ENCODE results near the gene TRAM2. TPM values are rescaled to one million over a fixed set of nuclear protein-coding genes. Genes with fewer than 3 reads are reported as not detected.

TRAM2 gene
- total RNA-seq, 1 experiment from 2014 or later = 21.3 TPM

DNA sequence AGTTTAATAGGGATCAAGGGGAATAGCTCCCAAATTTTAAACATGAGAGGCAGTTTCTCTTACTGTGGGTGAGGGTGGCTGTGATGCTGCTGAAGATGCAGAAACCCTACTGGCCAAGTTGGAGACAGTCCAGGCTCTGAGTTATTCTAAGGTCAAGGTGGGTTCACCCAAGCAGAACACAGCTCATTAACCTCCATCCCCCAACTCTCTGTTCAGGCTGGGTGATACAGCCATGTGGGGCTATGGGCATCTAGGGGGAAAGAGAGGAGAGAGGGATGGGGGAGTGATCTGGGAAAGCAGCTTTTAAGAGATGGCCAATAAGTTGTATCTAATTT lies 18.9 kb upstream of the TRAM2 start:
- H3K4me3 ChIP-seq (replicated peaks in 1 of 2; ENCODE audit: low read depth in 1 of 2, low read length in 2 of 2) = no peak overlapping the region
- BruUV-seq (replicated peaks) = no TSS peak

More for the DNA sequence above, 18.9 kb upstream of the TRAM2 start:
- ATAC-seq (no peak), DNase-seq (ENCODE audit: low read depth, low spot score) (no peak)
- H3K9me3 ChIP-seq (ENCODE audit: control insufficient read depth in 1 of 2, insufficient read depth in 1 of 2, low read depth in 1 of 2, low read length in 2 of 2) = no peaks in the 10 kb centered on the region
- H4K20me1 ChIP-seq (ENCODE audit: insufficient read depth) = no peaks in the 10 kb centered on the region
- H3K4me2 ChIP-seq (ENCODE audit: low read length) = no peak overlapping the region
- H2AFZ ChIP-seq (ENCODE audit: low read depth, low read length, poor library complexity, severe bottlenecking) = no peak overlapping the region
- no peaks in the 10 kb centered on the region for H3K9me2 ChIP-seq (ENCODE audit: insufficient read depth)
- intact Hi-C loops (cut with micrococcal nuclease) = loop anchor here (5.0 to 10.0 kb wide), 2 partner anchors 57 to 311 kb away; partner anchors contain the start of gene MCM3
- POLR2A ChIA-PET = interaction anchor here (1.2 kb wide), 1 partner anchor 91 kb away, joined by 3 read pairs; no protein-coding TSS in a partner anchor
- RAD21 ChIA-PET (ENCODE audit: low non-redundant PET in 1 of 2, low total read pairs in 2 of 2, uncharacterized antibody in 2 of 2, unreplicated experiment in 2 of 2) = interaction anchor here in 1 of 2 experiments (0.5 kb wide), 1 partner anchor 10 kb away, joined by 4 read pairs; no protein-coding TSS in a partner anchor
- no peaks in the 10 kb centered on the region for H3K79me2 ChIP-seq (ENCODE audit: insufficient read depth, low read length)
- peaks cover 0 to 19% of the 10 kb centered on the region in 2 experiments; a peak in 2 of 4 replicates for H3K4me1 ChIP-seq (ENCODE audit: control insufficient read depth in 1 of 2, insufficient read depth in 2 of 2, low read length in 2 of 2)
- no peak overlapping the region for H3K9ac ChIP-seq (ENCODE audit: low read length)
- H3K27me3 ChIP-seq (ENCODE audit: insufficient read depth, low read length) = no peaks in the 10 kb centered on the region
- CTCF ChIA-PET = no interaction called here
- no peak overlapping the region for H3K27ac ChIP-seq (ENCODE audit: low read depth, low read length)
- no peaks in the 10 kb centered on the region for H3K36me3 ChIP-seq (ENCODE audit: control insufficient read depth in 1 of 2, insufficient read depth in 2 of 2, low read length in 2 of 2)
- TF ChIP-seq ZFX (IDR thresholded peaks at IDR 0.05) (no peak), FOSL1 (IDR thresholded peaks at IDR 0.05; ENCODE audit: low read depth) (no peak), SP1 (IDR thresholded peaks at IDR 0.05; ENCODE audit: low read depth) (no peak), POLR2AphosphoS5 (IDR thresholded peaks at IDR 0.05; ENCODE audit: low read depth, low read length) (no peak), TCF7L2 (IDR thresholded peaks at IDR 0.05; ENCODE audit: borderline replicate concordance, extremely low read depth, insufficient read depth, insufficient read length) (no peak), CEBPB (IDR thresholded peaks at IDR 0.05; ENCODE audit: low read depth) (no peak), EGR1 (IDR thresholded peaks at IDR 0.05; ENCODE audit: low read depth) (no peak), EZH2phosphoT487 (IDR thresholded peaks at IDR 0.05; ENCODE audit: borderline replicate concordance) (no peak), JUND (IDR thresholded peaks at IDR 0.05) (no peak), SRF (IDR thresholded peaks at IDR 0.05; ENCODE audit: low read depth) (no peak), POLR2A (IDR thresholded peaks at IDR 0.05; ENCODE audit: borderline replicate concordance, extremely low read depth, insufficient read depth, insufficient read length) (no peak), EZH2 (IDR thresholded peaks at IDR 0.05) (no peak), REST (IDR thresholded peaks at IDR 0.05; ENCODE audit: low read depth) (no peak), YY1 (IDR thresholded peaks at IDR 0.05; ENCODE audit: extremely low read depth, insufficient replicate concordance, low read depth, low read length) (no peak), ATF3 (IDR thresholded peaks at IDR 0.05) (no peak)
- TF ChIP-seq, protein P1, sequence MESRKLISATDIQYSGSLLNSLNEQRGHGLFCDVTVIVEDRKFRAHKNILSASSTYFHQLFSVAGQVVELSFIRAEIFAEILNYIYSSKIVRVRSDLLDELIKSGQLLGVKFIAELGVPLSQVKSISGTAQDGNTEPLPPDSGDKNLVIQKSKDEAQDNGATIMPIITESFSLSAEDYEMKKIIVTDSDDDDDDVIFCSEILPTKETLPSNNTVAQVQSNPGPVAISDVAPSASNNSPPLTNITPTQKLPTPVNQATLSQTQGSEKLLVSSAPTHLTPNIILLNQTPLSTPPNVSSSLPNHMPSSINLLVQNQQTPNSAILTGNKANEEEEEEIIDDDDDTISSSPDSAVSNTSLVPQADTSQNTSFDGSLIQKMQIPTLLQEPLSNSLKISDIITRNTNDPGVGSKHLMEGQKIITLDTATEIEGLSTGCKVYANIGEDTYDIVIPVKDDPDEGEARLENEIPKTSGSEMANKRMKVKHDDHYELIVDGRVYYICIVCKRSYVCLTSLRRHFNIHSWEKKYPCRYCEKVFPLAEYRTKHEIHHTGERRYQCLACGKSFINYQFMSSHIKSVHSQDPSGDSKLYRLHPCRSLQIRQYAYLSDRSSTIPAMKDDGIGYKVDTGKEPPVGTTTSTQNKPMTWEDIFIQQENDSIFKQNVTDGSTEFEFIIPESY (IDR thresholded peaks at IDR 0.05; ENCODE audit: extremely low read depth, insufficient replicate concordance, low read length) = no peak
- TF ChIP-seq, protein P2, sequence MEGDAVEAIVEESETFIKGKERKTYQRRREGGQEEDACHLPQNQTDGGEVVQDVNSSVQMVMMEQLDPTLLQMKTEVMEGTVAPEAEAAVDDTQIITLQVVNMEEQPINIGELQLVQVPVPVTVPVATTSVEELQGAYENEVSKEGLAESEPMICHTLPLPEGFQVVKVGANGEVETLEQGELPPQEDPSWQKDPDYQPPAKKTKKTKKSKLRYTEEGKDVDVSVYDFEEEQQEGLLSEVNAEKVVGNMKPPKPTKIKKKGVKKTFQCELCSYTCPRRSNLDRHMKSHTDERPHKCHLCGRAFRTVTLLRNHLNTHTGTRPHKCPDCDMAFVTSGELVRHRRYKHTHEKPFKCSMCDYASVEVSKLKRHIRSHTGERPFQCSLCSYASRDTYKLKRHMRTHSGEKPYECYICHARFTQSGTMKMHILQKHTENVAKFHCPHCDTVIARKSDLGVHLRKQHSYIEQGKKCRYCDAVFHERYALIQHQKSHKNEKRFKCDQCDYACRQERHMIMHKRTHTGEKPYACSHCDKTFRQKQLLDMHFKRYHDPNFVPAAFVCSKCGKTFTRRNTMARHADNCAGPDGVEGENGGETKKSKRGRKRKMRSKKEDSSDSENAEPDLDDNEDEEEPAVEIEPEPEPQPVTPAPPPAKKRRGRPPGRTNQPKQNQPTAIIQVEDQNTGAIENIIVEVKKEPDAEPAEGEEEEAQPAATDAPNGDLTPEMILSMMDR (IDR thresholded peaks at IDR 0.05 in 2 of 3, conservative IDR thresholded peaks at IDR 0.05 in 1 of 3; ENCODE audit: borderline replicate concordance in 1 of 3, insufficient read depth in 1 of 3, low read depth in 2 of 3, low read length in 2 of 3) = no peak
